ENCODE results near the gene PRKG1.

GRCh38 chr10:51129946-51130544 is 55.8 kb downstream of the PRKG1 start:
- TF ChIP-seq CTCF (conservative IDR thresholded peaks at IDR 0.05; ENCODE audit: low read depth in 2 of 2) = no peak
- no peak for TF ChIP-seq EZH2 (IDR thresholded peaks at IDR 0.05; ENCODE audit: low read depth, unreplicated experiment)
- no peak for TF ChIP-seq POLR2AphosphoS5 (IDR thresholded peaks at IDR 0.05; ENCODE audit: low read depth)
- no peak for TF ChIP-seq ZNF331 (CRISPR knock-in tag; IDR thresholded peaks at IDR 0.05; ENCODE audit: low read depth)
- TF ChIP-seq REST (IDR thresholded peaks at IDR 0.05; ENCODE audit: unreplicated experiment) = no peak
- no peak for TF ChIP-seq EZH2phosphoT487 (IDR thresholded peaks at IDR 0.05; ENCODE audit: unreplicated experiment)
- no peak for TF ChIP-seq JUNB (IDR thresholded peaks at IDR 0.05; ENCODE audit: unreplicated experiment)

All from GM23338 (cell line).